Stimulated activated CD8-positive, alpha-beta memory T cell treated with anti-CD3 and anti-CD28 coated beads, Interleukin-12 subunit alpha, Interleukin-12 subunit beta, amount 100 ng/mL, for 24 hours (primary cell): ENCODE data around the gene GRN.
A peak's percentile ranks its signal among the peaks of the same experiment; 100 is the strongest.
"Not testable (repeated sequence)": the region's sequence is repeated elsewhere in the genome, so short reads cannot be mapped to it uniquely, and the experiment has no call there.

Experiments used
- DNase-seq: peaks from one replicate; pipeline ENCODE4 v3.0.0-alpha.2; 2020; ENCODE audit errors: extremely low read depth

The GRN gene

DNA sequence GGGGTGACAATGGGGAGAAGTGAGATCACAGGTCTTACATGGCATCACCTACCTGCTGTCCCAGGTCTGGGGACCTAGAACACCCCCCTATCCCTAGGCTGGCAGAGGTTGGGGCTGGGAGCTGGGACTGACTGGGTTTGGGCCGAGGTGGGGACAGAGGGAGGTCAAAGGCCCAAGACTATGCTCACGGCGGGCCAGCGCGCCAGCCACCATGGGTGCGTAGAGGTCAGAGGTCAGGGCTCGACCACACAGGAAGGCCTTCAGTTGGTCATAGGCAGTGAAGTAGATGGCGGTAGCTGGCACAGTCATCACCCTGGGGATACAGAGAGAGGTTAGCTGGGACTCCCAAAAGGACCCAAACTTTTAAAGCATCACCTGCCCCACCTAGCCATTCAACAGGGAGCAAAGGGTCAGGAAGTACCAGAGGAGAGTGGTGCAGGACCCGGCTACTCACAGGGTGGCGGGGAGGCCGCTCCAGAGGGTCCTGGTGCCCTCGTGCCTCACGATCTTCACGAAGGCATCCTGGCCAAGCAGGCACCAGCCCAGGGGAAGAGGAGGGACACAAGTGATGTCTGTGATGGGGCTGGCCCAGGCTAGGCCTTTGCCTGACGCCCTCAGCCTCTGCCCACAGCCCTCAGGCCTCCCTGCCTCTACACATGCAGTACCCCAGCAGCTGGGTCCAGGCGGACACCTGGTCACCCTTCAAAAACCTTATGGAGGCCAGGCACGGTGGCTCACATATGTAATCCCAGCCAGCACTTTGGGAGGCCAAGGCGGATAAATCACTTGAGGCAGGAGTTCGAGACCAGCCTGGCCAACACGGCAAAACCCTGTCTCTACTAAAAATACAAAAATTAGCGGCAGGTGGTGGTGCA is 23.6 kb upstream of the GRN start:
- no peak for DNase-seq

DNA sequence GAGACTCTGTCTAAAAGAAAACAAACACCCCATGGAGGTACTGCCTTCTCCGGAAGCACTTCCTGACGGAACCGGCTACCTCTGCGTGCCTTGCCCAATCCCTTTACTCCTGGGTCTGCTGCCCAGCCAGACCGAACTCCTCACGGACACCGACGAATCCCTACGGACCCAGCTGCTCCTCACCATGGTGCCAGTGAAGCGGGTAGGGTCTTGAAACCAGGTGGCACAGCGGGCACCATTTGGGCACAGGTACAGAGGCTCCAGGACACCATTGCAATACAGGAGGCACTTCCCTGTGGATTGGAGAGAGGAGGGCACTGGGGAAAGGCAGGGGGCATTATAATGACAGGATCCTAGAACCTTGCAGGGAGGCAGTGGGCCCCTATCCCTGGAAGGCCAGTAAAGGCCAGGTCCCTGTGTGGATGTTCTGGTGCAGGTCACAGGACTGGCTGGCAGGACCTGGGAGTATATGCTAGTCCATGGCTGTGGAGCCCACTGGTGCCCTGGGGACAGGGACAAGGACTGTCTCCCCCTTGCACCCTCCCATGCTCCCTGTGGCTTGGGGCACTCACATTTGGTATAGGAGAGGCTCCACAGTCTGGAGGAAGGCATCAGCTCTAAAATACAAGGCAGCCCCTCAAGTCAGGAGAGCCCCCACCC is 22.7 kb upstream of the GRN start:
- DNase-seq = no peak

- DNase-seq = no peak
Measured at GRCh38 chr17:44323359-44324091, 21.6 kb upstream of the GRN start.

GRCh38 chr17:44324092-44324570 is 21.0 kb upstream of the GRN start:
- DNase-seq = no peak

GRCh38 chr17:44324571-44325275 is 20.4 kb upstream of the GRN start, which contains the start of gene SLC25A39:
SLC25A39 (minus strand) TSS chr17:44324823; CDS start chr17:44323562, 1,261 bp downstream.
- DNase-seq = peak; percentile 89

DNA sequence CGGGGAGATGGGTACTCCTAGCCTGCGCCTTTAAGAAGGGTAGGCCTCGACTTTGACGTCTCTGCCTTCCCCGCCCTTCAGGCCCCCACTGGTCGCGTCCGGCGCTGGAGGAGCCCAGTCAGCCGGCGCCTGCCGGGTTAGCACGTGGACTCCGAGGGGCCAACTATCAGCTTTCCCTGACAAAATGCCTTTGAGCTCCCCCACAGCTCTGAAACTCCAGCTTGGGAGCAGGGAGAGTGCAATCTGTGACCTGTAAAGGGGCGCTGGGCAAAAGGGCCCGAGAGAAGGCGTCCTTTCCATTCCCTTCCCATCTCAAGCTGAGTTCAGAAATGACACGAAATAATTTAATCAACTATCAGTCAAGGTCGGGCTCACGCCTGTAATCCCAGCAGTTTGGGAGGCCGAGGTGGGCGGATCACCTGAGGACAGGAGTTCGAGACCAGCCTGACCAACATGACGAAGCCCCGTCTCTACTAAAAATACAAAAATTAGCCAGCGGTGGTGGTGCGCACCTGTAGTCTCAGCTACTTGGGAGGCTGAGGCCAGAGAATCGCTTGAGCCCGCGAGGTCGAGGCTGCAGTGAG is 18.1 kb upstream of the GRN start:
- peak; percentile 84 for DNase-seq

- no peak for DNase-seq
Measured at GRCh38 chr17:44327715-44328449, 17.2 kb upstream of the GRN start.

- not testable (repeated sequence) for DNase-seq
Measured at GRCh38 chr17:44329516-44329915, 15.6 kb upstream of the GRN start.

DNA sequence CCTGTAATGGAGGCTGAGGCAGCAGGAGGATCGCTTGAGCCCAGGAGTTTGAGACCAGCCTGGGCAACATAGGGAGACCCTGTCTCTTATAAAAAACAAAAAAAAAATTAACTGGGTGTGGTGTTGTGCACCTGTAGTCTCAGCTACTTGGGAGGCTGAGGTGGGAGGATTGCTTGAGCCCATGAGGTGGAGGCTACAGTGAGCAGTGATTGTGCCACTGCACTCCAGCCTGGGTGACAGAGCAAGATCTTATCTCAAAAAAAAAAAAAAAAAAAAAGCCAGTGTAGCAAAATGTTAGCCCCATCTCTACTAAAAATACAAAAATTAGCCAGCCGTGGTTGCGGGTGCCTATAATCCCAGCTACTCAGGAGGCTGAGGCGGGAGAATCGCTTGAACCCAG is 14.8 kb upstream of the GRN start:
- not testable (repeated sequence) for DNase-seq

GRCh38 chr17:44331249-44331760 is 13.8 kb upstream of the GRN start:
- no peak for DNase-seq

DNA sequence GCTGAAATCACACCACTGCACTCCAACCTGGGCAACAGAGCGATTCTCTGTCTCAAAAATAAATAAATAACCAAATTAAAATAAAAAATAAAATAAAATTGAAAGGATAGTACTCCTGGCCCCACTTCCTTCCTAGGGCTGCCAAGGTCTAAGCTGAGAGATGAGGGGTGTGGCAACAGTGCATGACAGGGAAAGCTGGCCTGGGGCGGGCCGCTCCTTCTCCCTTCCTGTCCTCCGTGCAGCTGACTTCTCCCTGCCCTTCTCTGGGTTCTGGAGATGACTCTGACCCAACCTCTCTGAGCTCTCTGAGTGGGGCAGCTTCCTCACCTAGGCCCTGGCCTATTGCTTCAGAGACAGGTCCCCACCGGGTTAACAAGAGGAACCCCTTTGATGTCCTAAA is 11.7 kb upstream of the GRN start:
- DNase-seq = no peak

GRCh38 chr17:44334315-44334714 is 10.8 kb upstream of the GRN start:
- no peak for DNase-seq

GRCh38 chr17:44334727-44335126 is 10.4 kb upstream of the GRN start:
- no peak for DNase-seq

DNA sequence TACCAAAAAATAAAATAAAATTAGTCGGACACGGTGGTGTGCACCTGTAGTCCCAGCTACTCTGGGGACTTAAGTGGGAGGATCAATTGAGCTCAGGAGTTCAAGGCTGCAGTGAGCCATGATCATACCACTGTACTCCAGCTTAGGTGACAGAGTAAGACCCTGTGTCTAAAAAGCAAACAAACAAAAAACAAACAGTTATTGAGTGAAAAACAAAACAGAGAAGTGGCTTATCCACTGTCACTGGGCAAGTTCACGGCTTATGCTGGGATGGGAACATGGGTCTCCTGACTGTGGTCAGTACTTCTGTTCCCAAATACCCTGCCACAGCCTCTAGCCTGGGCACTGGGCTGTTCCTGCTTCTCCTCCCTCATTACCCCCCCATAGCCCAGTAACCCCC is 9.5 kb upstream of the GRN start:
- no peak for DNase-seq

GRCh38 chr17:44335968-44336367 is 9.1 kb upstream of the GRN start:
- no peak for DNase-seq

- DNase-seq = no peak
Measured at GRCh38 chr17:44338702-44339101, 6.4 kb upstream of the GRN start.

DNA sequence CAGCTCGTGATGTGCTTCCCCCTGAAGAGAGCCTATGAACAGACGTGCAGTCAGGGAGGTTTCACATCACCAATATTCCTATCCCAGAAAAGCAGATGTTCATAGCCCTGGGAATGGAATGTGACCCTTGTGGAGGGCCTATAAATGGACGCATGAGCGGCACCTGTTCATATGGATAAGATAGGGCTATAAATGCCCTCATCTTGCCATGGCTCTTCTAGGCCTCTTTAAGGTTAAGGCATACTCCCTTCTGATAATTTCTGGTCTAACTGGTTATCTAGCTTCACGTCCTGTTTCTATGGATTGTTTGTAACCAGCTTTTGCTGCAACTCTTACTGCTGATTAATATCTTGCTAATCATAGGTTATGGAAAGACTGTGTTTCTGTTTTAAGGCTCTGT is 4.5 kb upstream of the GRN start:
- not testable (repeated sequence) for DNase-seq

DNA sequence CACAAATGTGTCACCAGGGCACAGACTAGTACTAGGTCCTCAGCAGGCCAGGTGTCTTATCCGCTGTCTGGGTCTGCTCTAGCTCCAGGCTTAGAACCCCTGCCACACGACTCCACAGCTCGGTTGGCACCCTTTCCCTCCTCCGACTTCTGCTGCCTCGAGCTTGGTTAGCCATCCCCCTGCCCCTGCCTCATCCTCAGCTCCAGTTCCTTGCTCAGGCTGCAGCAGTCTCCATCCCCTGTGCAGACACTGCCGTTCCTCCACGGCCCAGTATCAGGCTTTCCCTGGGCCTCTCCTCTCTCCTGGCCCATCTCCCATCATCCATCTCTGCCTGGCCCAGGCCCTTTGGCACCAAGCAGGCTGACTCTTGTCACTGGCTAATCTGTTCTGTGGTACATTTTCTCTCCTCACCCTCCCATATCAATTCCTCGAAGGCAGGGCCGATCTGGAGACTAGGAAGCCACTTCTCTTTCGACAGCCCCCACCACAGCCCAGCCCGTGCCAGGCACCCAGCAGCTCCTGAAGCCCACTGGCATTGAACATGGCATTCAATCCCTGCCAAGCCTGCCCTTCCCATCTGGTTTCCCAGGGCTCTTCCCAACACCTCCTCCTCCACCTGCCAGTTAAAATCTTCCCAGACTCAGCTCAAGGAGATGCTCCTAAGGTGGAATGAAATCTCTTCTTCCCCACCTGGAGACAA is 1.4 kb upstream of the GRN start:
- DNase-seq = no peak

GRCh38 chr17:44345454-44346026 is 438 bp downstream of the GRN start:
- DNase-seq = no peak
